ENCODE data around the gene FOXP1.

GRCh38 chr3:71102111-71102983 is 481.2 kb downstream of the FOXP1 start:
- TF ChIP-seq TAF1 (IDR thresholded peaks at IDR 0.05; ENCODE audit: borderline replicate concordance, insufficient read depth, low read length) (no peak), POLR2AphosphoS5 (IDR thresholded peaks at IDR 0.05; ENCODE audit: low read depth, low read length) (no peak), SIN3A (IDR thresholded peaks at IDR 0.05; ENCODE audit: borderline replicate concordance, insufficient read depth, low read length) (no peak), REST (IDR thresholded peaks at IDR 0.05; ENCODE audit: insufficient read depth in 1 of 2, low read depth in 2 of 2, low read length in 2 of 2) (no peak)
